IMR-90 (cell line): ENCODE measurements around the gene MSH3.

Experiments
- BHLHE40 ChIP-seq: fragments of 150-350 bp; IDR thresholded peaks from 2 replicates; pipeline ENCODE4 v1.6.1; 2016; ENCODE audit warnings: mild to moderate bottlenecking, low read depth, low read length
- CEBPB ChIP-seq: IDR thresholded peaks from 2 replicates; pipeline ENCODE4 v1.6.1; 2012; ENCODE audit warnings: low read depth, low read length, improper control_type of control experiment
- CHD1 ChIP-seq: IDR thresholded peaks from 2 replicates; pipeline ENCODE4 v1.6.1; 2012; ENCODE audit warnings: low read depth, low read length, improper control_type of control experiment
- MAZ ChIP-seq: IDR thresholded peaks from 2 replicates; pipeline ENCODE4 v1.6.1; 2012; ENCODE audit warnings: low read depth, mild to moderate bottlenecking, low read length, improper control_type of control experiment, moderate library complexity, borderline replicate concordance
- MXI1 ChIP-seq: IDR thresholded peaks from 2 replicates; pipeline ENCODE4 v1.6.1; 2012; ENCODE audit warnings: low read depth, mild to moderate bottlenecking, low read length, moderate library complexity, borderline replicate concordance
- NFE2L2 ChIP-seq: fragments of 150-350 bp; IDR thresholded peaks from 2 replicates; pipeline ENCODE4 v1.6.1; 2016; ENCODE audit warnings: low read depth, mild to moderate bottlenecking, low read length
- POLR2A ChIP-seq: IDR thresholded peaks from 2 replicates; pipeline ENCODE4 v1.6.1; 2012; ENCODE audit warnings: mild to moderate bottlenecking, low read depth, low read length
- RAD21 ChIP-seq: IDR thresholded peaks from 2 replicates; pipeline ENCODE4 v1.6.1; 2012; ENCODE audit warnings: low read length, improper control_type of control experiment
- RCOR1 ChIP-seq: IDR thresholded peaks from 2 replicates; pipeline ENCODE4 v1.6.1; 2012; ENCODE audit warnings: mild to moderate bottlenecking, low read length, improper control_type of control experiment; ENCODE audit not compliant: insufficient replicate concordance
- TF ChIP-seq, protein P1 (sequence below): conservative IDR thresholded peaks from 2 replicates; pipeline ENCODE4 v1.5.1; 2012; ENCODE audit warnings: mild to moderate bottlenecking, low read depth, low read length, improper control_type of control experiment
- TF ChIP-seq, protein P2 (sequence below): fragments of 150-350 bp; IDR thresholded peaks from 2 replicates; pipeline ENCODE4 v1.6.1; 2017; ENCODE audit warnings: mild to moderate bottlenecking, antibody characterized with exemption, low read length, low read depth

DNA sequence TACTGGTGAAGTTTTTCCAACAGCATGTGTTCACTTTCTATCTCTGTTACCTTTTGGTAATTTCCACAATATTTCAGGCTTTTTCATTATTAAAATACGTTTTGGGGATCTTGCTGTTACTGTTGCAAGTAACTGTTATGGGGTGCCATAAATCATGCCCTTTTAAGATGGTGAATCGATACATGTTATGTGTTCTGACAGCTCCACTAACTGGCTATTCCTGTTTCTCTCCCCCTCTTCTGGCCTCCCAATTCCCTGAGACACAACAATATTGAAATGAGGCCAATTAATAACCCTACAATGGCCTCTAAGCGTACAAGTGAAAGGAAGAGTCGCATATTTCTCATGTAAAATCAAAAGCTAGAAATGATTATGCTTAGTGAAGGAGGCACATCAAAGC lies 13.1 kb upstream of the MSH3 start:
- TF ChIP-seq POLR2A (no peak), MAZ (no peak), RCOR1 (no peak), NFE2L2 (no peak), BHLHE40 (no peak), MXI1 (no peak), CHD1 (no peak), RAD21 (no peak), CEBPB (no peak)
- TF ChIP-seq, protein P1, sequence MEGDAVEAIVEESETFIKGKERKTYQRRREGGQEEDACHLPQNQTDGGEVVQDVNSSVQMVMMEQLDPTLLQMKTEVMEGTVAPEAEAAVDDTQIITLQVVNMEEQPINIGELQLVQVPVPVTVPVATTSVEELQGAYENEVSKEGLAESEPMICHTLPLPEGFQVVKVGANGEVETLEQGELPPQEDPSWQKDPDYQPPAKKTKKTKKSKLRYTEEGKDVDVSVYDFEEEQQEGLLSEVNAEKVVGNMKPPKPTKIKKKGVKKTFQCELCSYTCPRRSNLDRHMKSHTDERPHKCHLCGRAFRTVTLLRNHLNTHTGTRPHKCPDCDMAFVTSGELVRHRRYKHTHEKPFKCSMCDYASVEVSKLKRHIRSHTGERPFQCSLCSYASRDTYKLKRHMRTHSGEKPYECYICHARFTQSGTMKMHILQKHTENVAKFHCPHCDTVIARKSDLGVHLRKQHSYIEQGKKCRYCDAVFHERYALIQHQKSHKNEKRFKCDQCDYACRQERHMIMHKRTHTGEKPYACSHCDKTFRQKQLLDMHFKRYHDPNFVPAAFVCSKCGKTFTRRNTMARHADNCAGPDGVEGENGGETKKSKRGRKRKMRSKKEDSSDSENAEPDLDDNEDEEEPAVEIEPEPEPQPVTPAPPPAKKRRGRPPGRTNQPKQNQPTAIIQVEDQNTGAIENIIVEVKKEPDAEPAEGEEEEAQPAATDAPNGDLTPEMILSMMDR = no peak
- TF ChIP-seq, protein P2, sequence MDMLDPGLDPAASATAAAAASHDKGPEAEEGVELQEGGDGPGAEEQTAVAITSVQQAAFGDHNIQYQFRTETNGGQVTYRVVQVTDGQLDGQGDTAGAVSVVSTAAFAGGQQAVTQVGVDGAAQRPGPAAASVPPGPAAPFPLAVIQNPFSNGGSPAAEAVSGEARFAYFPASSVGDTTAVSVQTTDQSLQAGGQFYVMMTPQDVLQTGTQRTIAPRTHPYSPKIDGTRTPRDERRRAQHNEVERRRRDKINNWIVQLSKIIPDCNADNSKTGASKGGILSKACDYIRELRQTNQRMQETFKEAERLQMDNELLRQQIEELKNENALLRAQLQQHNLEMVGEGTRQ = no peak
